ENCODE data around the gene METTL15.
"Not testable (repeated sequence)": the region's sequence is repeated elsewhere in the genome, so short reads cannot be mapped to it uniquely, and the experiment has no call there.

Gene METTL15, protein sequence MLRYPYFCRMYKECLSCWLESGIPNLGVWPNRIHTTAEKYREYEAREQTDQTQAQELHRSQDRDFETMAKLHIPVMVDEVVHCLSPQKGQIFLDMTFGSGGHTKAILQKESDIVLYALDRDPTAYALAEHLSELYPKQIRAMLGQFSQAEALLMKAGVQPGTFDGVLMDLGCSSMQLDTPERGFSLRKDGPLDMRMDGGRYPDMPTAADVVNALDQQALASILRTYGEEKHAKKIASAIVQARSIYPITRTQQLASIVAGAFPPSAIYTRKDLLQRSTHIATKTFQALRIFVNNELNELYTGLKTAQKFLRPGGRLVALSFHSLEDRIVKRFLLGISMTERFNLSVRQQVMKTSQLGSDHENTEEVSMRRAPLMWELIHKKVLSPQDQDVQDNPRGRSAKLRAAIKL

DNA sequence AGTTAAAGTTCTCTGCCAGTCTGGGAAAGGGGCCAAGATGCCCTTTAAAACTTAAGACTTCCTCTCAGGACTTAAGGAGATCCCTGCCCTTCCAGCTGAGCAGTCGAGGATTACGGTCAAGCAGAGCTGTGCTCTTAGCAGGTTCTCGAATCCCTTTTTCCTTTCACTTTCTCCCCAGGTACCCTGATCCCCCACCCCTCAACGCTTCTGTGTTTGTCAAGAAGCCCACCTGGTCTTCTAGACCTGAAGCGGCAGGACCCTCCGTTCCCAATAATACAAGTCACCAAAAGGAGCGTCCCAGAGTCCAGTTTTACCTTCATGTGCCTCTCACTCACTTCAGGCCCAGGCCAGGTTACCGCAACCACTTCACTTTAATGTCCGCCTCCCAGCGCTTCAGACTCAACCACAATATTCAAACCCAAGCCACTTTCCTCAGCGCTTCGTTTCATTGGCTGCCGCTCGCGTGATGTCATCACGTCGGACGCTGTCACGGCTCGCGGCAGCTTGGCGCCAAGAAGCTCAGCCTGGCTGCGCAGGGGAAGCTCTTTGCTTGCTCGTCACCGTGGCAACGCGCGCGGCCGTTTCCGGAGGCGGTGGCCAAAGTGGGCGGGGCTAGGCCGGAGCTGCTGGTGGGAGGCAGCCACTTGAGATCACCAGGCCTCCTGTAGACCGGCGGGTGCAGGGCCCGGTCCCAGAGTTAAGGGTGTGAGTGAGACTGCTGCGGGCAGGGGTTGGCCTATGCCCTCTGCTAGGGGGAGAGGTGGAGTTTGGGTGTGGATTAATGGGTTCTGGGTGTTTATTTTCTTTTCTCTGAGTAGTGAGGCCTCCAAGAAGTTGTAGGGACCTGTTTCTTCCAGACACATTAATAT, at the start of gene METTL15, which contains the start of gene KIF18A:
Gene METTL15 (plus strand): TSS at position 639 of the 869 bp plus-strand sequence. CDS start 4,947 bp downstream, outside the sequence.
Gene KIF18A (minus strand): TSS at position 407 of the 869 bp plus-strand sequence. CDS start 10,209 bp downstream, outside the sequence.
- H3K4me3 ChIP-seq (ENCODE audit: low read length): peak within 1 kb of the TSS; percentile 96
- H3K27ac ChIP-seq (ENCODE audit: low read length): peak within 1 kb of the TSS; percentile 95
- H3K36me3 ChIP-seq (ENCODE audit: control insufficient read depth, low read depth, low read length): no peaks in the 10 kb centered on the region
- no peaks in the 10 kb centered on the region for H3K9me3 ChIP-seq (ENCODE audit: control insufficient read depth, low read depth, low read length)
- H3K9ac ChIP-seq (ENCODE audit: low read length): peak within 1 kb of the TSS; percentile 95
- no peaks in the 10 kb centered on the region for H3K27me3 ChIP-seq (ENCODE audit: control insufficient read depth, insufficient read depth, low read length)
- peaks cover 15% of the 10 kb centered on the region for H3K4me1 ChIP-seq (ENCODE audit: control insufficient read depth, low read depth, low read length)

DNA sequence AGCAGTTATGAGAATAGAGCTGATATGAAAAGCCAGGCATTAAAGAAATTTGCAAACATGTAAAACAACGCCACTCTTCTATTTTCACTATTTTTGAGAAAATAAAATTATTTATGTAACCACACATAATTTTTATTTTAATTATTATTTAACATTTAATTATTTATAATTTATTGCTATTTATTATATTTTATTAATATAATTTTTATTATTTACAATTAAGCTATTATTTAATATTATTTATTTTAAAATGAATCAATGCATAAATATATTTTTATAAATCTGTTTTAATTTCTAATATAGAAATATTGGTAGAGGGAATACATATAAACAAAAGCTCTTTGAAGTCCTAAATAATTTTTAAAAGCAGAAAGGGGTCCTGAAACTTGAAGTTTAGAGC, 36.9 kb upstream of the METTL15 start:
- peaks cover 14% of the 10 kb centered on the region for H3K36me3 ChIP-seq (ENCODE audit: control insufficient read depth, low read depth, low read length)
- no peaks in the 10 kb centered on the region for H3K9me3 ChIP-seq (ENCODE audit: control insufficient read depth, low read depth, low read length)
- no peaks in the 10 kb centered on the region for H3K4me1 ChIP-seq (ENCODE audit: control insufficient read depth, low read depth, low read length)
- H3K27me3 ChIP-seq (ENCODE audit: control insufficient read depth, insufficient read depth, low read length): no peaks in the 10 kb centered on the region
- no peak overlapping the region for H3K9ac ChIP-seq (ENCODE audit: low read length)
- H3K4me3 ChIP-seq (ENCODE audit: low read length): no peak overlapping the region
- H3K27ac ChIP-seq (ENCODE audit: low read length): no peak overlapping the region

DNA sequence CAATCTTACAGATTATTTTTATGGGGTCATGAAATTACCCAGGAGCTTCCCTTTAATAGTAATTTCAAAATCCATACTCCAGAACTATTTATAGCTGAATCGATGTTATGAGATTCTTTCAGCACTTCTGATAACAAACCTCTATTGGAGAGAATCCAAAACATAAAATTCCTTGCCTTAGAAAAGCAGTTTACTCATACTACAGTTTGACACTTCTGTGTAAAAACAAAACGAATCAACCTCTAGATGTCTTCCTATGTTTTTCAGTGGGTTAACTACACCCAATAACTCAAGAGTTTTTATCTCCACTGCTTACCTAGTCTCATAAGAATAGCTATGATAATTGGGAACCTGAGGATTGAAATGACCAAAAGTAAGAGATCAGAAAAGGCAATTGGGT, 35.9 kb upstream of the METTL15 start:
- Histone ChIP-seq H3K27me3 (ENCODE audit: control insufficient read depth, insufficient read depth, low read length) (no peaks in the 10 kb centered on the region), H3K27ac (ENCODE audit: low read length) (no peak overlapping the region), H3K36me3 (ENCODE audit: control insufficient read depth, low read depth, low read length) (peaks cover 21% of the 10 kb centered on the region), H3K9me3 (ENCODE audit: control insufficient read depth, low read depth, low read length) (no peaks in the 10 kb centered on the region), H3K4me3 (ENCODE audit: low read length) (no peak overlapping the region), H3K4me1 (ENCODE audit: control insufficient read depth, low read depth, low read length) (no peaks in the 10 kb centered on the region), H3K9ac (ENCODE audit: low read length) (no peak overlapping the region)

DNA sequence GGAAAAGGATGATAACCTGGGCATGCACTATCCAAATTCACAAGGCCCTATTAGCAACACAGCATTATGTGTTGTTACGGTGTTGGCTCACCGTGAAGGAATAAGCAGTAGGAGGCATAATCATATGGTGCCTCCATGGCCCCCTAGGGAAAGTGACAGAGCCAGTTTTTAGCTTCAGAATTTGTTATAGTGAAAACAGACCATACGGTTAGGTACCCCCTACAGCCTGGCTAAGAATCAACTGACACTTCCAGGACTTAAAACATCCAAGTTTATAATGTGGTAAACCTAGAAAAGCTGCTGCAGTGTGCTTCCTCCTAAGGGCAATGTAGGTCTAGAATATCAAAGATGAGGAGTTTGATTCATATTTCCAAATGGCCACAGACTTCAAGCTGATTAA, 30.7 kb upstream of the METTL15 start:
- Histone ChIP-seq H3K9me3 (ENCODE audit: control insufficient read depth, low read depth, low read length) (no peaks in the 10 kb centered on the region), H3K27me3 (ENCODE audit: control insufficient read depth, insufficient read depth, low read length) (no peaks in the 10 kb centered on the region), H3K36me3 (ENCODE audit: control insufficient read depth, low read depth, low read length) (peaks cover 40% of the 10 kb centered on the region), H3K9ac (ENCODE audit: low read length) (no peak overlapping the region), H3K4me1 (ENCODE audit: control insufficient read depth, low read depth, low read length) (no peaks in the 10 kb centered on the region), H3K27ac (ENCODE audit: low read length) (no peak overlapping the region), H3K4me3 (ENCODE audit: low read length) (no peak overlapping the region)

DNA sequence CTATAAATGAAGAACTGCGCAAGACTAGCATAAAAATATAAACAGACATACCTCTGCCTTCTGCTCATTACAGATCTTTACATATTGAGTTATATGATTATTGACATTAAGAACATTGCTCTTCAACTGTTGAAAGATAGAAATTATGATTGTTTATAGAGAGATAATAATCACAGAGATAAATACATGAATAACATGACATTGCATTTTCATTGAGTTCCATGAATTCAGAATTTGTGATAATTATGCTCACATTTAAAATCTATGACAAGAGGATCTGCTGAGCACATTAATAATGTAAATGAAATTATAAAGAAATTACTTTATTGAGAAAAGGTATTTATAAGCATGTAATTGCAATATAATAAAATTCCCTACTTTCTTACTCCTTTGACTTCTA, 25.1 kb upstream of the METTL15 start:
- H3K27ac ChIP-seq (ENCODE audit: low read length): no peak overlapping the region
- H3K9me3 ChIP-seq (ENCODE audit: control insufficient read depth, low read depth, low read length): no peaks in the 10 kb centered on the region
- H3K36me3 ChIP-seq (ENCODE audit: control insufficient read depth, low read depth, low read length): peaks cover 32% of the 10 kb centered on the region
- H3K4me1 ChIP-seq (ENCODE audit: control insufficient read depth, low read depth, low read length): no peaks in the 10 kb centered on the region
- no peaks in the 10 kb centered on the region for H3K27me3 ChIP-seq (ENCODE audit: control insufficient read depth, insufficient read depth, low read length)
- H3K9ac ChIP-seq (ENCODE audit: low read length): no peak overlapping the region
- H3K4me3 ChIP-seq (ENCODE audit: low read length): no peak overlapping the region

DNA sequence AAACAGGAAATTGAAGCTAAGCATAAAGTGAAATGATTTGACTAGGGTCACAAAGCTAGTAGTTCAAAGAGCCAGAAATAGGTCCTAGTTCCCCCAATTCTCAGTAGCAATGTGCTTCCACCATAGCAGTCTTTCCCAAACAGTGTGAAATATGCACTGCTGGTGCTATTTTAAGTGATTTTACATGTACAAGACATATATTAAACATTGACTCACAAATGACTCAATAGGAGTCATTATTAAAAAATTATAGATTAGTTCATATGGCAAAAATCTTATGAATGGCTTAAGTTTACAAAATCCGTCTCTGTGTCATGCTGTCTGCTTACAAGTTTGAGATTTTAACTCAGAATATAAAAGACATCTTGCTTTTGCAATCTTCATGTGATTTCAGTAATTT, 21.6 kb upstream of the METTL15 start:
- no peaks in the 10 kb centered on the region for H3K9me3 ChIP-seq (ENCODE audit: control insufficient read depth, low read depth, low read length)
- H3K36me3 ChIP-seq (ENCODE audit: control insufficient read depth, low read depth, low read length): peaks cover 23% of the 10 kb centered on the region
- no peaks in the 10 kb centered on the region for H3K27me3 ChIP-seq (ENCODE audit: control insufficient read depth, insufficient read depth, low read length)
- no peak overlapping the region for H3K27ac ChIP-seq (ENCODE audit: low read length)
- H3K9ac ChIP-seq (ENCODE audit: low read length): no peak overlapping the region
- H3K4me1 ChIP-seq (ENCODE audit: control insufficient read depth, low read depth, low read length): no peaks in the 10 kb centered on the region
- H3K4me3 ChIP-seq (ENCODE audit: low read length): no peak overlapping the region

DNA sequence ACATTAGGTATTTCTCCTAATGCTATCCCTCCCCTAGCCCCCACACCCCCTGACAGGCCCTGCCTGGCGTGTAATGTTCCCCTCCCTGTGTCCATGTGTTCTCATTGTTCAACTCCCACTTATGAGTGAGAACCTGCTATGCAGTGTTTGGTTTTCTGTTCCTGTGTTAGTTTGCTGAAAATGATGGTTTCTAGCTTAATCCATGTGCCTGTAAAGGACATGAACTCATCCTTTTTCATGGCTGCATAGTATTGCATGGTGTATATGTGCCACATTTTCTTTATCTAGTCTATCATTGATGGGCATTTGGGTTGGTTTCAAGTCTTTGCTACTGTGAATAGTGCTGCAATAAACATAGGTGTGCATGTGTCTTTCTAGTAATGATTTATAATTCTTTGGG, 21.0 kb upstream of the METTL15 start:
- not testable (repeated sequence) for H3K4me1 ChIP-seq (ENCODE audit: control insufficient read depth, low read depth, low read length); H3K9me3 ChIP-seq (ENCODE audit: control insufficient read depth, low read depth, low read length); H3K27me3 ChIP-seq (ENCODE audit: control insufficient read depth, insufficient read depth, low read length); H3K9ac ChIP-seq (ENCODE audit: low read length); H3K27ac ChIP-seq (ENCODE audit: low read length); H3K4me3 ChIP-seq (ENCODE audit: low read length)
- peaks cover 21% of the 10 kb centered on the region for H3K36me3 ChIP-seq (ENCODE audit: control insufficient read depth, low read depth, low read length)

DNA sequence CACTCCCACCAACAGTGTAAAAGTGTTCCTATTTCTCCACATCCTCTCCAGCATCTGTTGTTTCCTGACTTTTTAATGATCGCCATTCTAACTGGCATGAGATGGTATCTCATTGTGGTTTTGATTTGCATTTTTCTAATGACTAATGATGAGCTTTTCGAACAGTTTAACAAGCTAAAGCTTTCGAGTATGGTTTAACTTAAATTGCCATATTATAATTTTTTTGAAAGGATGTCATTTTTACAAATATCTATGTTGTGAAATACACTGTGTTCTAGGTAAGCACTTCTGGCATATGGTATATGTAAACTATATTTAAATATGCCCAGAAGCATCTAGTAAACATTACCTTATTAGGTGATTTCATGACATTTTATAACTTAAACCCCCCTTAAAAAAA, 20.5 kb upstream of the METTL15 start:
- not testable (repeated sequence) for H3K9ac ChIP-seq (ENCODE audit: low read length); H3K27me3 ChIP-seq (ENCODE audit: control insufficient read depth, insufficient read depth, low read length); H3K9me3 ChIP-seq (ENCODE audit: control insufficient read depth, low read depth, low read length); H3K27ac ChIP-seq (ENCODE audit: low read length); H3K4me3 ChIP-seq (ENCODE audit: low read length); H3K4me1 ChIP-seq (ENCODE audit: control insufficient read depth, low read depth, low read length)
- peaks cover 21% of the 10 kb centered on the region for H3K36me3 ChIP-seq (ENCODE audit: control insufficient read depth, low read depth, low read length)

DNA sequence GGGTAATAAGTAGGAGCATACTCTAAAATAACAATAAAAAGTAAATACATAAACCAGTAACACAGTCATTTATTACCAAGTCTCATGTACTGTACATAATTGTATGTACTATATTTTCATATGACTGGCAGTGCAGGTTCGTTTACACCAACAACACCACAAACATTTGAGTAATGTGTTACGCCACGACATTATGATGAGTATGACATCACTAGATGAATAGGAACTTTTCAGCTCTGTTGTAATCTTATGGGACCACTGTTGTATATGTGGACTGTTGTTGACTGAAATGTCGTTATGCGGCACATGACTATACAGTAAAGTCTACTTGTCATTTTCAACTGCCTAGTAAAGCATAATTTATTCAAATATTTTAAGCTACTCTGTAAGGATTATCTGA, 18.8 kb upstream of the METTL15 start:
- Histone ChIP-seq H3K27me3 (ENCODE audit: control insufficient read depth, insufficient read depth, low read length) (no peaks in the 10 kb centered on the region), H3K9ac (ENCODE audit: low read length) (no peak overlapping the region), H3K36me3 (ENCODE audit: control insufficient read depth, low read depth, low read length) (peaks cover 24% of the 10 kb centered on the region), H3K4me1 (ENCODE audit: control insufficient read depth, low read depth, low read length) (no peaks in the 10 kb centered on the region), H3K4me3 (ENCODE audit: low read length) (no peak overlapping the region), H3K27ac (ENCODE audit: low read length) (no peak overlapping the region), H3K9me3 (ENCODE audit: control insufficient read depth, low read depth, low read length) (no peaks in the 10 kb centered on the region)

DNA sequence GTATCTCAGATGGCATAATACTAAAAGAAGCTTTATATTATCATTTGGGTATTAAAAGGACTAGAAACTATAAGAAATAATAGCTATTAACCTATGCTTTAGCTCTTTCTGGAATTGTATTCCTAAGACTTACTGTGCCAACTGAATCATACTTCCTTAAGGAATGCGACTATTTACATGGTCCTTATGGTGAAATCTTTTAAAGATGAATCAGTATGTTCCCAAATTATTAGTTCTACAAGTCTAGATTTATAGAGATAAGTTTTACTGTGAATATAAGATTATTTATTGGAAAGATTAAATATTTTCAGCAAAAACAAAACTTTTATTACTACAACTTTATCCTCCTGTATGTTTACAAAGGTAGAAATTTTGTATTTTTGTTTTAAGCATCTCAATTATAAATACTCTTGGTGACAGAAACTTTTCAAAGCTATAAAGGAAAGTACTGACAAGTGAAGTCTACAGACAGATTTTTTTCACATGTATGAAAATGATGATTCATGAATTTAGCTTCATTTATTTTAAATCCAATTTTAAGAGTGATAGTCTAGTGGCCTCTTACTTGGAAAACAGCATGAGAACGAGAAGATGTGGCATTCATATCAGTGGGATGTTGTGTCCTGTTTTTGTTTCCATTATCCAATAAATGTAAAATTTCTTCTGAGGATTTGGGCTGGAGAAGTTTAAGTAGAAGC, 18.0 kb upstream of the METTL15 start:
- Histone ChIP-seq H3K9ac (ENCODE audit: low read length) (no peak overlapping the region), H3K27ac (ENCODE audit: low read length) (no peak overlapping the region), H3K4me1 (ENCODE audit: control insufficient read depth, low read depth, low read length) (no peaks in the 10 kb centered on the region), H3K36me3 (ENCODE audit: control insufficient read depth, low read depth, low read length) (peaks cover 19% of the 10 kb centered on the region), H3K9me3 (ENCODE audit: control insufficient read depth, low read depth, low read length) (no peaks in the 10 kb centered on the region), H3K4me3 (ENCODE audit: low read length) (no peak overlapping the region), H3K27me3 (ENCODE audit: control insufficient read depth, insufficient read depth, low read length) (no peaks in the 10 kb centered on the region)

DNA sequence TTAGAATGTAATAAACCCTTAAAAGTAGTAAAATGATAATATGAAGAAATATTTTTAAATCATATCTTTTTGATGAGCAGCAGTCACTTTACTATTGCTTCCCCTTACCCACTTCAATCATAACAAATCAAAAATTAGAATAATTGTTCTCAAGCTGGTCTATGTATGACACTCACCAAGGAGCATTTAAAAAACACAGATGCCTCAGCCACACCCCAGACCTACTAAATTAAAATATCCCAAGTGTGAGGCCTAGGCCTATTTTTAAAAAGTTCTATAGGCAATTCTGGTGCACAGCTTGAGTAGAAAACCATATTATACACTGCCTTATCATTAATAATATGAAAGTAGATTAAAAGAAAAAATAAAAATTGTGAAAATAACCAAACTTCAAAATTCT, 15.4 kb upstream of the METTL15 start:
- Histone ChIP-seq H3K4me1 (ENCODE audit: control insufficient read depth, low read depth, low read length) (no peaks in the 10 kb centered on the region), H3K36me3 (ENCODE audit: control insufficient read depth, low read depth, low read length) (peaks cover 25% of the 10 kb centered on the region)

More for the DNA sequence above, 15.4 kb upstream of the METTL15 start:
- no peaks in the 10 kb centered on the region for H3K9me3 ChIP-seq (ENCODE audit: control insufficient read depth, low read depth, low read length)
- H3K4me3 ChIP-seq (ENCODE audit: low read length): no peak overlapping the region
- H3K27me3 ChIP-seq (ENCODE audit: control insufficient read depth, insufficient read depth, low read length): no peaks in the 10 kb centered on the region
- no peak overlapping the region for H3K9ac ChIP-seq (ENCODE audit: low read length)
- no peak overlapping the region for H3K27ac ChIP-seq (ENCODE audit: low read length)
